Activated gamma-delta T cell treated with Interleukin-2 at 50 U/mL for 16 hours (primary cell): Measurements from ENCODE around the gene DALRD3.

Source experiments
- DNase-seq: peaks from one replicate; pipeline ENCODE4 v3.0.0-alpha.2; 2020

The DALRD3 gene

DNA sequence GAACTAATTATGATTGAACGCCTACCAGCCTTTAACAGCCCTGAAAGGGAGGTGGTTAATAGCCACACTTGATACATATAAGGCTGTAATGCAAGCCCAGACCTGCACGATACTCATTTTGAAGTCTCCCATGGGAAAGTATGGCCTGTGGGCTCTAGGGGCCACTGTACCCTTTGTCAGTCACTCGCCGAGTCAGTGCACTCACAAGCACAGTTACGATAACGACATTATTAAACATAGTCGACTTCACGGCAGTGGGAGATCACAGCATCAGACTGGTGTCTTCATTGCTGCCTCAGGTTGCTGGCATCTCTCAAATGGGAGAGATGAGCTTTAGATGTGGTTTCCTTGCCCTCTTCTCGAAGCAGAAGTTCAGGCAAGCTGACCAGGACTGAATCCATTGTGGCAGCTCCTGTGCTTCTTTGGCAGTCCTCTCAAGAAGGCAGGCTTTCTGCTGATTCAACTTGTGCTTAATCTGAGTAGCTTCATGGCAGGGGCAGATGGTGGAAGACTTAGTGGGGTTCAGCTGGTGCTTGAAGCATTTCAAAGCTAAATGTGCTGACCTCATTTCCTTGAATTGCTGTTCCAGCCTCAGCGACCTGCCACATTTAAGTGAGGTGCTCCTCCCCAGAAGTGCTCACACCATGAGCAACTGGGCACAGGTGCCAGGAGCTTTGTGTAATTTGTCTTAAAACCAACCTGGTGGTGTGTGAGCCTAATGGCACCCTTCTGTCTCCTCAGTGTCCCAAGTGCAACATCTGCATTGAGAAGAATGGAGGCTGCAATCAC lies 44.1 kb downstream of the DALRD3 start:
- no peak for DNase-seq

DNA sequence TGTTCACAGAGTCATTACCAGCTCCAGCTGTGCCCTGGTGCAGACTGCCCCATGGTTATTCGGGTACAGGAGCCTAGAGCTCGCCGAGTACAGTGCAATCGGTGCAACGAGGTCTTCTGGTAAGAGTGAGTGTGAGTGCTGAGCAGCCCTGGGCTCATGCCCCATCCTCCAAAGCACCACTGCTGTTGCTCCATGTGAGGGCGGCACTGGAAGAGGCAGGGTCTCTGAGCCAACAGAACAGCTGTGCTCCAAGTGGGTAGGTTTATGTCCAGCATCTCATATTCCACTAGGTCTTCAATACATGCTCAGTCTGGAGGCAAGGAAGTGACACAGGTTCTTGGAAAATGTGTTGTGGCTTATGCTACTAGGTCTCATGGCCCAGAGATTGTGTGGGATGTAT lies 47.8 kb downstream of the DALRD3 start:
- no peak for DNase-seq

DNA sequence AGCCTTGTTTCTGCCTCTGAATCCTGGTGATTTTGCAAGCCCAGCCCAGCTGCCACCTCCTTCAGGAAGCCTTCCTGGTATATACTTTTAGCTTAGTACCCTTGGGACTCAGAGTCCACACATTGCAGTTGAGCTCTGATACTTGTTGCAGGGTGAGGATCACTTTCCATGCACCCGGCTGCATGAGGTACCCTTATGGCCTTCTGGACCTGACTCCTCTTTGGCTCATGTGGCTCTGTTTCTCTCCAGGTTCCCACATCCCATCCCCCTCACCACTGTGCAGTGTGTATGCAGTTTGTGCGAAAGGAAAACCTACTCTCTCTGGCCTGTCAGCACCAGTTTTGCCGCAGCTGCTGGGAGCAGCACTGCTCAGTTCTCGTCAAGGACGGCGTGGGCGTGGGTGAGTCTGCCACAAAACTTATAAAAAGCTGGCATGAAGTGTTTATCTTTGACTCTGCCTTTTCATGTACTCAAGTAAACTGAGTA lies 51.5 kb downstream of the DALRD3 start:
- no peak for DNase-seq

DNA sequence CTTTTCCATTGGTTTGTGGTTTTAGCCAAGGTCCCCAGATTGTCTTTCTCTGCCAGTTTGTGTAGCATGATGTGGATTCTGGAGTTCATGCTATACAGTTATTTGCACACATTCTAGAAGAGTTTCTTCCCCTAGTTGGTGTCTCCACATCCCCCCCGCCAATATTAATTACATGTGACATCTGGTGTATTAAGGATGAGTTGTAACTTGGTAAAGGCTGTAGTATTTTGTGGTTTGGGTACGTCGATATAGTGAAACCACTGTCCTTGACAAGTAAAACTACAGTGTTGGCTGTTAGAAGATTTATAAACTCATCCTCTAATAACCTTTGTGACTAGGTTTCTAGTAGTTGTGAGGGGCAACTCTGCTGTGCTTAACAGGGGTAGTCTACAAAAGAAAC lies 52.0 kb downstream of the DALRD3 start:
- no peak for DNase-seq
